Measurements from ENCODE around the gene AHCTF1. TPM values are rescaled to one million over a fixed set of nuclear protein-coding genes. Genes with fewer than 3 reads are reported as not detected.

The AHCTF1 gene
- total and polyA plus RNA-seq, 2 experiments from 2014 or later, result 21.7 to 49.8 TPM

DNA sequence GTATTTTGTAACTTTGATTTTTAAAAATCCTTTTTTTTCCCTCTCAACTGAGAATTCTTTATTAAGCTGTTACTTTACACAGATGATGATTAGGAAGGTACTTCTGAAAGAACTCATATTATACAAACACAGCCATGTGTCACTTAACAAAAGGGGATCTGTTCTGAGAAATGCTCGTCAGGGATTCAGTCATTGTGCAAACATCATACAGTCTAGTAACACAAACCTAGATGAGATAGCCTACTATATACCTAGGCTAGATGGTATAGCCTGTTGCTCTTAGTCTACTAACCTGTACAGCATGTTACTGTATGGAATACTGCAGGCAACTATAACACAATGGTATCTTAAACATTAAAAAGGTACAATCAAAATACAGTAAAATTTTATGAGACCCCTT is 24.9 kb downstream of the AHCTF1 start:
- Mint-ChIP-seq H3K36me3 (ENCODE audit: low read depth) (peaks cover 66% of the 10 kb centered on the region), H3K27me3 (ENCODE audit: insufficient read depth, low read depth, poor library complexity) (peaks cover under 1% of the 10 kb centered on the region), H3K9me3 (no peaks in the 10 kb centered on the region), H3K4me1 (no peaks in the 10 kb centered on the region), H3K4me3 (no peak overlapping the region), H3K27ac (no peak overlapping the region)
- Histone ChIP-seq H3K4me1 (ENCODE audit: insufficient read depth) (no peaks in the 10 kb centered on the region), H3K27ac (ENCODE audit: low read depth) (no peak overlapping the region), H3K79me2 (replicated peaks; ENCODE audit: insufficient read depth) (peaks cover 16% of the 10 kb centered on the region; the same call in 1 of the 2 replicates), H3K9me2 (ENCODE audit: insufficient read depth) (no peaks in the 10 kb centered on the region), H3F3A (replicated peaks; ENCODE audit: low read depth) (no peaks in the 10 kb centered on the region), H3K4me3 (no peak overlapping the region), H4K20me1 (replicated peaks; ENCODE audit: insufficient read depth) (peaks cover 11% of the 10 kb centered on the region), H2AFZ (no peak overlapping the region), H3K27me3 (ENCODE audit: insufficient read depth) (no peaks in the 10 kb centered on the region), H3K4me2 (no peak overlapping the region), H3K36me3 (ENCODE audit: insufficient read depth) (peaks cover 44% of the 10 kb centered on the region; the same call in 1 of the 2 replicates)
- TF ChIP-seq CREB1 (CRISPR knock-in tag; IDR thresholded peaks at IDR 0.05; ENCODE audit: low read depth) (no peak), ETS1 (IDR thresholded peaks at IDR 0.05) (no peak), STAT1 (IDR thresholded peaks at IDR 0.05; ENCODE audit: unreplicated experiment) (no peak), ZNF114 (CRISPR knock-in tag; IDR thresholded peaks at IDR 0.05) (no peak), ZNF331 (CRISPR knock-in tag; IDR thresholded peaks at IDR 0.05; ENCODE audit: low read depth) (no peak), POLR2AphosphoS5 (IDR thresholded peaks at IDR 0.05; ENCODE audit: low read depth) (no peak), JUNB (IDR thresholded peaks at IDR 0.05; ENCODE audit: unreplicated experiment) (no peak), EZH2phosphoT487 (IDR thresholded peaks at IDR 0.05; ENCODE audit: unreplicated experiment) (no peak), REST (IDR thresholded peaks at IDR 0.05; ENCODE audit: unreplicated experiment) (no peak), NANOG (IDR thresholded peaks at IDR 0.05; ENCODE audit: borderline replicate concordance) (no peak), EZH2 (IDR thresholded peaks at IDR 0.05; ENCODE audit: low read depth, unreplicated experiment) (no peak)
- TF ChIP-seq, protein P1, sequence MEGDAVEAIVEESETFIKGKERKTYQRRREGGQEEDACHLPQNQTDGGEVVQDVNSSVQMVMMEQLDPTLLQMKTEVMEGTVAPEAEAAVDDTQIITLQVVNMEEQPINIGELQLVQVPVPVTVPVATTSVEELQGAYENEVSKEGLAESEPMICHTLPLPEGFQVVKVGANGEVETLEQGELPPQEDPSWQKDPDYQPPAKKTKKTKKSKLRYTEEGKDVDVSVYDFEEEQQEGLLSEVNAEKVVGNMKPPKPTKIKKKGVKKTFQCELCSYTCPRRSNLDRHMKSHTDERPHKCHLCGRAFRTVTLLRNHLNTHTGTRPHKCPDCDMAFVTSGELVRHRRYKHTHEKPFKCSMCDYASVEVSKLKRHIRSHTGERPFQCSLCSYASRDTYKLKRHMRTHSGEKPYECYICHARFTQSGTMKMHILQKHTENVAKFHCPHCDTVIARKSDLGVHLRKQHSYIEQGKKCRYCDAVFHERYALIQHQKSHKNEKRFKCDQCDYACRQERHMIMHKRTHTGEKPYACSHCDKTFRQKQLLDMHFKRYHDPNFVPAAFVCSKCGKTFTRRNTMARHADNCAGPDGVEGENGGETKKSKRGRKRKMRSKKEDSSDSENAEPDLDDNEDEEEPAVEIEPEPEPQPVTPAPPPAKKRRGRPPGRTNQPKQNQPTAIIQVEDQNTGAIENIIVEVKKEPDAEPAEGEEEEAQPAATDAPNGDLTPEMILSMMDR (conservative IDR thresholded peaks at IDR 0.05; ENCODE audit: low read depth in 2 of 2), result no peak
- TF ChIP-seq, protein P2, sequence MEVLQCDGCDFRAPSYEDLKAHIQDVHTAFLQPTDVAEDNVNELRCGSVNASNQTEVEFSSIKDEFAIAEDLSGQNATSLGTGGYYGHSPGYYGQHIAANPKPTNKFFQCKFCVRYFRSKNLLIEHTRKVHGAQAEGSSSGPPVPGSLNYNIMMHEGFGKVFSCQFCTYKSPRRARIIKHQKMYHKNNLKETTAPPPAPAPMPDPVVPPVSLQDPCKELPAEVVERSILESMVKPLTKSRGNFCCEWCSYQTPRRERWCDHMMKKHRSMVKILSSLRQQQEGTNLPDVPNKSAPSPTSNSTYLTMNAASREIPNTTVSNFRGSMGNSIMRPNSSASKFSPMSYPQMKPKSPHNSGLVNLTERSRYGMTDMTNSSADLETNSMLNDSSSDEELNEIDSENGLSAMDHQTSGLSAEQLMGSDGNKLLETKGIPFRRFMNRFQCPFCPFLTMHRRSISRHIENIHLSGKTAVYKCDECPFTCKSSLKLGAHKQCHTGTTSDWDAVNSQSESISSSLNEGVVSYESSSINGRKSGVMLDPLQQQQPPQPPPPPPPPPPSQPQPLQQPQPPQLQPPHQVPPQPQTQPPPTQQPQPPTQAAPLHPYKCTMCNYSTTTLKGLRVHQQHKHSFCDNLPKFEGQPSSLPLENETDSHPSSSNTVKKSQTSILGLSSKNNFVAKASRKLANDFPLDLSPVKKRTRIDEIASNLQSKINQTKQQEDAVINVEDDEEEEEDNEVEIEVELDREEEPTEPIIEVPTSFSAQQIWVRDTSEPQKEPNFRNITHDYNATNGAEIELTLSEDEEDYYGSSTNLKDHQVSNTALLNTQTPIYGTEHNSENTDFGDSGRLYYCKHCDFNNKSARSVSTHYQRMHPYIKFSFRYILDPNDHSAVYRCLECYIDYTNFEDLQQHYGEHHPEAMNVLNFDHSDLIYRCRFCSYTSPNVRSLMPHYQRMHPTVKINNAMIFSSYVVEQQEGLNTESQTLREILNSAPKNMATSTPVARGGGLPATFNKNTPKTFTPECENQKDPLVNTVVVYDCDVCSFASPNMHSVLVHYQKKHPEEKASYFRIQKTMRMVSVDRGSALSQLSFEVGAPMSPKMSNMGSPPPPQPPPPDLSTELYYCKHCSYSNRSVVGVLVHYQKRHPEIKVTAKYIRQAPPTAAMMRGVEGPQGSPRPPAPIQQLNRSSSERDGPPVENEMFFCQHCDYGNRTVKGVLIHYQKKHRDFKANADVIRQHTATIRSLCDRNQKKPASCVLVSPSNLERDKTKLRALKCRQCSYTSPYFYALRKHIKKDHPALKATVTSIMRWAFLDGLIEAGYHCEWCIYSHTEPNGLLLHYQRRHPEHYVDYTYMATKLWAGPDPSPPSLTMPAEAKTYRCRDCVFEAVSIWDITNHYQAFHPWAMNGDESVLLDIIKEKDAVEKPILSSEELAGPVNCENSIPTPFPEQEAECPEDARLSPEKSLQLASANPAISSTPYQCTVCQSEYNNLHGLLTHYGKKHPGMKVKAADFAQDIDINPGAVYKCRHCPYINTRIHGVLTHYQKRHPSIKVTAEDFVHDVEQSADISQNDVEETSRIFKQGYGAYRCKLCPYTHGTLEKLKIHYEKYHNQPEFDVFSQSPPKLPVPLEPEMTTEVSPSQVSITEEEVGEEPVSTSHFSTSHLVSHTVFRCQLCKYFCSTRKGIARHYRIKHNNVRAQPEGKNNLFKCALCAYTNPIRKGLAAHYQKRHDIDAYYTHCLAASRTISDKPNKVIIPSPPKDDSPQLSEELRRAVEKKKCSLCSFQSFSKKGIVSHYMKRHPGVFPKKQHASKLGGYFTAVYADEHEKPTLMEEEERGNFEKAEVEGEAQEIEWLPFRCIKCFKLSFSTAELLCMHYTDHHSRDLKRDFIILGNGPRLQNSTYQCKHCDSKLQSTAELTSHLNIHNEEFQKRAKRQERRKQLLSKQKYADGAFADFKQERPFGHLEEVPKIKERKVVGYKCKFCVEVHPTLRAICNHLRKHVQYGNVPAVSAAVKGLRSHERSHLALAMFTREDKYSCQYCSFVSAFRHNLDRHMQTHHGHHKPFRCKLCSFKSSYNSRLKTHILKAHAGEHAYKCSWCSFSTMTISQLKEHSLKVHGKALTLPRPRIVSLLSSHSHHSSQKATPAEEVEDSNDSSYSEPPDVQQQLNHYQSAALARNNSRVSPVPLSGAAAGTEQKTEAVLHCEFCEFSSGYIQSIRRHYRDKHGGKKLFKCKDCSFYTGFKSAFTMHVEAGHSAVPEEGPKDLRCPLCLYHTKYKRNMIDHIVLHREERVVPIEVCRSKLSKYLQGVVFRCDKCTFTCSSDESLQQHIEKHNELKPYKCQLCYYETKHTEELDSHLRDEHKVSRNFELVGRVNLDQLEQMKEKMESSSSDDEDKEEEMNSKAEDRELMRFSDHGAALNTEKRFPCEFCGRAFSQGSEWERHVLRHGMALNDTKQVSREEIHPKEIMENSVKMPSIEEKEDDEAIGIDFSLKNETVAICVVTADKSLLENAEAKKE (CRISPR knock-in tag; IDR thresholded peaks at IDR 0.05), result no peak
- no peak for ATAC-seq
- DNase-seq (ENCODE audit: low spot score), result no peak

All from GM23338 (cell line).